Ectodermal cell (in vitro differentiated cells): Measurements from ENCODE around the gene DOK6.

Source experiments
- H3K27ac ChIP-seq: 2 replicates; pipeline ENCODE4 v1.7.0; 2013; ENCODE audit warnings: mild to moderate bottlenecking, low read depth, low read length; ENCODE audit not compliant: insufficient read depth, poor library complexity, severe bottlenecking
- H3K27me3 ChIP-seq: 2 replicates; pipeline ENCODE4 v1.7.0; 2013; ENCODE audit warnings: mild to moderate bottlenecking, low read length; ENCODE audit not compliant: insufficient read depth, control insufficient read depth, poor library complexity, severe bottlenecking
- H3K36me3 ChIP-seq: one replicate; pipeline ENCODE4 v1.7.0; 2013; ENCODE audit warnings: low read length; ENCODE audit not compliant: control insufficient read depth, insufficient read depth
- H3K4me1 ChIP-seq: one replicate; pipeline ENCODE4 v1.7.0; 2013; ENCODE audit warnings: low read length; ENCODE audit not compliant: control insufficient read depth, insufficient read depth
- H3K4me3 ChIP-seq: 2 replicates; pipeline ENCODE4 v1.7.0; 2013; ENCODE audit warnings: low read depth, low read length, control low read depth; ENCODE audit not compliant: insufficient read depth
- H3K9me3 ChIP-seq: 2 replicates; pipeline ENCODE4 v1.7.0; 2013; ENCODE audit warnings: mild to moderate bottlenecking, low read length, moderate library complexity; ENCODE audit not compliant: control insufficient read depth
- WGBS, 2 experiments: methylation state at CpG; one replicate each; pipeline ENCODE4 v1.1.7; 2013; ENCODE audit warnings: missing lambda C conversion rate in 2 of 2; 5-methylcytosine and 5-hydroxymethylcytosine counted together

The DOK6 gene

DNA sequence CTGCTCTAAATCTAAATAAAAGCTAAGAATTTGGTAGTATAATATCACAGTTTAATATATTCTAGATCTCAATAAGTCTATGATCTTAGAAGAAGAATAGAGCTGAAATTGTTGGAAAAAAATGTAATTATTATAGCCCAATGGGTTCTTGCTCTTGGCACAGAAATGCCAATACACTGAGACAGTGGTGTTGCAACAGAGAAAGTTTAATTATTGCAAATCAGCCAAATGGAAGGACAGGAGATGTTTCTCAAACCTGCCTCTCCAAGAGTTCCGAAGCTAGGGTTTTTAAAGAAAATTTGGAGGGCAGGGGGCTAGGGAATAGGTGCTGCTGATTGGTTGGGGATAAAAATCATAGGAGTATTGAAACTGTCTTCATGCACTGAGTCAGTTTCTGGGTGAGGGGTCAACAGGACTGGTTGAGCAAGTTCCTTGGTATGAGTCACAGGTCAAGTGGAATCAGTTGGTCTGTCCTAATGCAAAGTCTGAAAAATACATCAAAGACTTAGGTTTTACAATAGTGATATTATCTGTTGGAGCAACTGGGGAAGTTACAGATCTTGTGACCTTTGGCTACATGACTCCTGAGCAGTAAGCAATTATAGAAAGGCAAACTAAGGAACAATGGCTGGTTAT, 318.3 kb downstream of the DOK6 start:
- Histone ChIP-seq H3K4me1 (peaks cover 3% of the 10 kb centered on the region), H3K27me3 (no peaks in the 10 kb centered on the region), H3K9me3 (peaks cover 2% of the 10 kb centered on the region), H3K4me3 (no peak overlapping the region), H3K27ac (no peak overlapping the region), H3K36me3 (no peaks in the 10 kb centered on the region)
- WGBS, 2 experiments, result 91 to 93% methylated on average over 1 of the region's 1 CpG

DNA sequence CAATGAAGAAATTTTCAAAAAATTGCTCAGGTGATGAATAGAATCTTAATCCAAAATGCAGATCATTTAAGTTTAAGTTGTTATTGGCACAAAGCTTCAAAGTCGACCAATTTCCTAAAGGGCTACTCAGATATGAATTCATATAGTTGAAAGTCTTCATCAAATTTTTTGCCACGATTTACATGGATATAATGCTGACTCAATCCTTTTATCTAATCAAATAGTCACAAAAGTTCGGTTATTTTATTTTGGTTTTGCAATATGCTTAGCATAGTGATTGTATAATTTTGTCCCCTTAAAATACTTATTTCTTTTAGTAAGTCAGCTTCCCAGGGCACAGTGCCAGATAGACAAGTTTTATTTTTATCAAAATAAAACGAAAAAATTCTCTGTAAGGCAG, 319.7 kb downstream of the DOK6 start:
- no peaks in the 10 kb centered on the region for H3K36me3 ChIP-seq
- peaks cover 2% of the 10 kb centered on the region for H3K9me3 ChIP-seq
- no peaks in the 10 kb centered on the region for H3K27me3 ChIP-seq
- H3K4me1 ChIP-seq, result peaks cover under 1% of the 10 kb centered on the region
- no peak overlapping the region for H3K27ac ChIP-seq
- 97 to 100% methylated on average over 2 of the region's 4 CpGs for WGBS, 2 experiments
- no peak overlapping the region for H3K4me3 ChIP-seq

DNA sequence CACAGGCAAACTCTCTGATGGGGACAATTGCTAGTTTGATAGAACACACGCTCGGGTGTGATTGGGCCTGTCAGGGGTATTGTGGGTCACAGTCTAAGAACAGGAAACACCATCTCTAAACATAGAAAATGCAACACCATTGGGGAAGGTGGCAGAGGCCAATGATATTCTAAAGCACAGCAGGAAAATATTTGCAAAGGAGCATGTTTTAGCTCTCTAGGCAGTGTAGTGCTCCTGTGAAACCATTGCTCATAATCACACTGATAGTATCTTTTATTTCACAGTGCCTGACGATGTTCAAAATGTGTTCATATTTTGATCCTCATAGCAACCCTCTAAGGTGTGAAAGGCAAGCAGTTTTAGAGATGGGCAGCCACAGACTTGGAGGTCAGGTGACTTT, 322.7 kb downstream of the DOK6 start:
- Histone ChIP-seq H3K9me3 (peaks cover 2% of the 10 kb centered on the region), H3K4me3 (no peak overlapping the region), H3K4me1 (no peaks in the 10 kb centered on the region), H3K36me3 (no peaks in the 10 kb centered on the region), H3K27ac (no peak overlapping the region), H3K27me3 (no peaks in the 10 kb centered on the region)
- WGBS, 2 experiments, result 88 to 98% methylated on average over 3 of the region's 3 CpGs

DNA sequence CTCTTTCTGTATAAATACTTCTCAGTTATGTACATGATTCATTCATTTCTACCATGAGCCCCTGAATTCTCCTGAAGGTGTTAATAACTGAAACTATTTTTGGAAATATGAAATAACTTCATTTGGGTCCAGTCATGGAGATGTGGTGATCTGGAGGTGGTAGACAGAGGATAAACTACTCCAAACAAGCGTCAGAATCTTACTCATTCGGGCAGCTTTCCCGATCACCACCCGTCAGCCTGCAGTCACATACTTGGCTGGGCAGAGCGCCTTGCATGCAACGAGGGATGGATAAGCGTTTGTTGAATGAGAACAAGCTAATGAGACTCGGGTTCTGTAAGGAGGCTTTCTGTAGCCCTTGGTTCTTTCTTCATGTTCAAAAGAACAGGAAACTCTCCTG, 324.3 kb downstream of the DOK6 start:
- no peak overlapping the region for H3K27ac ChIP-seq
- no peaks in the 10 kb centered on the region for H3K4me1 ChIP-seq
- no peaks in the 10 kb centered on the region for H3K27me3 ChIP-seq
- H3K36me3 ChIP-seq, result no peaks in the 10 kb centered on the region
- no peaks in the 10 kb centered on the region for H3K9me3 ChIP-seq
- H3K4me3 ChIP-seq, result no peak overlapping the region
- 94 to 97% methylated on average over 8 of the region's 8 CpGs for WGBS, 2 experiments

DNA sequence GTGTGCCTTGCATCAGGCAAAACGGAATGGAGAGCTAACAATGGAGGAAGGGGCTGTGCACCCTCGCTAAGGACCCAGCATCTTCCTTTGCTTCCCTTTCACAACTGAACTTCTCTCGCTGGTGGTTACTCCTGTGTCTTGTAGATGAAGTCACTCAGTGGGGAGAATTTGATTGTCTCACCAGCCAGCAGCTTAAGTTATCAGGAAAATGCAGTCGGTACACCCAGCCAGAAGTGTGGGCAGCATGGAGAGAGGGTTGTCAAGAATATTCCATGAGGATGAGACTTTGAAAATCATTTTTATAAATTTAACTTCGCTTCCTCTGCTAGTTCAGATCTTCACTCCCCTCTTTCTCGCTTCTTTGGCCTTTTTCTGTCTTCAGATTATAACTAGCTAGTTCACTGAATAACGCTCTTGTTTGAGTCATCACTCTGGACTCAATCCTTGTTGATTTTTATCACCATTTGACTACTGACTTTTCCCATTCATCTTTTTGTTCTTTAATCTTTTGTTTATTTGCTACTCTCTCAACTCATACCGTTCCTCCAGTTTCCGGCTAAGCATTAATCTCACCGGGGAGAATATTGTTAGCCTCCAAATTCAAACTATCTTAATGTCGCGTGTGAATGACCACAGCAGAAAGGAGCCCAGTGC, 325.3 kb downstream of the DOK6 start:
- H3K27me3 ChIP-seq, result no peaks in the 10 kb centered on the region
- WGBS, 2 experiments, result 89 to 90% methylated on average over 12 of the region's 12 CpGs
- no peak overlapping the region for H3K4me3 ChIP-seq
- H3K27ac ChIP-seq, result no peak overlapping the region
- H3K36me3 ChIP-seq, result no peaks in the 10 kb centered on the region
- H3K4me1 ChIP-seq, result no peaks in the 10 kb centered on the region
- H3K9me3 ChIP-seq, result no peaks in the 10 kb centered on the region

DNA sequence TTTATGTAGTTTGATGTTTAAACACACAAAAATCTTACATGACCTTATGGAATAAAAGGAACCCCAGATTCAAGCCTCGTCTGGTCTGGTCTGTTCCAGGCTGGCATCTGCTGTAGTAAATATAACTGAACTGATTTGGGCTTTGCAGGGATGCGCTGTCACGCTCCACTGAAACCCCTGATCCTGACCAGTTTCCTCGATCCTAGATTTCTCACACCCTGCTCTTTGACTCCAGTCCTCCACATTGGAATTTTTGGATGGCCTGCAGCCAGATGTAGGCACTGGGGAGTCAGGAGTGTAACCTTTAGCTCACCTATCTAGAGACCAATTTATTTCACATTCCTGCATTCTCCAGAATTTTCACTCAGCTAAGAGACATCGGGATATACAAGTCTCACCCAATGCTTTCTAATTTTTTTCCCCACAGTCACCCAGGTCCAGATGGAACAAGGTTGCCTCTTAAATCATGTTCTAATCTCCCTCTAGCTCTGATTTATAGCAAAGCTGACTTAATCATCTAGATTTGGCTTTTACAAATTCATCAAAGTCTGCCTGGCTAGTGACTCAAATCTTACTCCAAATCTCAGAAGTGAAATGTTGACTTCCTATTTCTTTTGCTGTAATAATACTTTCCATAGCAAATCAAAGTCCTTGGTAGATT, 327.4 kb downstream of the DOK6 start:
- H3K4me1 ChIP-seq, result no peaks in the 10 kb centered on the region

DNA sequence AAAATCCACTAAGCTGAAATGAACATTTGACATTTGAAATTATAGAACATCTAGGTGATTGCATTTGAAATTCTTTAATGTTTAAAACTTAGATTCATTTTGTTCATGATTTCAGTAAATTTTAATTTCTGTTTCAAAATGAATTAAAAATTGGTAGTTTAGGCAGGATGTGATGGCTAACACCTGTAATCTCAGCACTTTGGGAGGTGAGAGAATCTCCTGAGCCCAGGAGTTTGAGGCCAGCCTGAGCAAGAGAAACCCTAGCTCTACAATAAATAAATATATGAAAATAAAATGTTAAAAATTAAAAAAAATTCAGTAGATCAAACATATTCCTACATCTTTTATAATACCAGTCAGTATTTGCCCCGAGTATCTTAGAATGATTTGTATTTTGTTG, 330.0 kb downstream of the DOK6 start:
- H3K4me1 ChIP-seq, result no peaks in the 10 kb centered on the region
- no peaks in the 10 kb centered on the region for H3K27me3 ChIP-seq
- no CpG with 5 or more reads among the region's 1 CpG for WGBS, 2 experiments
- no peaks in the 10 kb centered on the region for H3K9me3 ChIP-seq
- H3K36me3 ChIP-seq, result no peaks in the 10 kb centered on the region
- H3K4me3 ChIP-seq, result no peak overlapping the region
- no peak overlapping the region for H3K27ac ChIP-seq

More for the DNA sequence above, 327.4 kb downstream of the DOK6 start:
- Histone ChIP-seq H3K27me3 (no peaks in the 10 kb centered on the region), H3K9me3 (no peaks in the 10 kb centered on the region), H3K4me3 (no peak overlapping the region), H3K27ac (no peak overlapping the region), H3K36me3 (no peaks in the 10 kb centered on the region)
- 91 to 95% methylated on average over 5 of the region's 5 CpGs for WGBS, 2 experiments

DNA sequence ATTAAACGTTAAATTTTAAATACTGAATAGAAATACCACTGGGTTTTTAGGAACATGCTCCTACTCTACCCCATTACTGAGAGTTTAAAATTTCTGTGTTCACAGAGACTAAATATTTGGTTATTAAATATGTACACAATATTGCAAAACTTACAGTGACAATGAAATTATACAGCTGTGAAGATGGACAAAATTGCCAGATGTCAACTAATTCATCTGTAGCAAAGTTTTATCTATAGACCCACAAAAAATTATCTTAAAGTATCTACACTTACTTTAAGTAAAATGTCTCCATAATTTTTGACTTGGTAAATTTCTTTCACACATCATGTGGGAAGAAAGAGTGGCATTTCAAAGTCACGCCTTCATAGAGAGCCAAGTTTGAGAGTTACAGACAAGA, 333.8 kb downstream of the DOK6 start:
- WGBS, 2 experiments, result 89 to 100% methylated on average over 1 of the region's 2 CpGs
- no peaks in the 10 kb centered on the region for H3K36me3 ChIP-seq
- H3K4me3 ChIP-seq, result no peak overlapping the region
- peaks cover 4% of the 10 kb centered on the region for H3K4me1 ChIP-seq
- no peaks in the 10 kb centered on the region for H3K27me3 ChIP-seq
- H3K27ac ChIP-seq, result no peak overlapping the region
- no peaks in the 10 kb centered on the region for H3K9me3 ChIP-seq

DNA sequence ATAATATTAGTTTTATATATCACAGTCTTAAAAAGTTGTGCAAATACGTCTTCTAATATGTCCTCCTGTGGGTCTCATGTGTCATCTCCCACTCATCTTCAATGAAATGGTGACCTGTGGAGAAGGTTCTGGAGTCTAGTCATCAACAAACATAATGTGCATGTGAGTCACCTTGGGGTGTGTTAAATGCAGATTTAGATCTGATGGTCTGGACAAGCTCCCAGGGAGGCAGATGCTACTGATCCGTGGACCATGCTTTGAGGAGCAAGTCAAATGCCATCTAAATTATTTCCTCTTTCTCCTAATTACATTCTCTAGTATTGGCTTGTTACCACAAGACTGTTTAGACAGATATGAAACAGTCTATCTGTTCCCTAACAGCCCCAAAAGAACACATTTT, 336.0 kb downstream of the DOK6 start:
- H3K27ac ChIP-seq, result no peak overlapping the region
- H3K4me3 ChIP-seq, result no peak overlapping the region
- no peaks in the 10 kb centered on the region for H3K9me3 ChIP-seq
- 92 to 96% methylated on average over 2 of the region's 2 CpGs for WGBS, 2 experiments
- H3K4me1 ChIP-seq, result peaks cover 4% of the 10 kb centered on the region
- H3K36me3 ChIP-seq, result no peaks in the 10 kb centered on the region
- no peaks in the 10 kb centered on the region for H3K27me3 ChIP-seq

DNA sequence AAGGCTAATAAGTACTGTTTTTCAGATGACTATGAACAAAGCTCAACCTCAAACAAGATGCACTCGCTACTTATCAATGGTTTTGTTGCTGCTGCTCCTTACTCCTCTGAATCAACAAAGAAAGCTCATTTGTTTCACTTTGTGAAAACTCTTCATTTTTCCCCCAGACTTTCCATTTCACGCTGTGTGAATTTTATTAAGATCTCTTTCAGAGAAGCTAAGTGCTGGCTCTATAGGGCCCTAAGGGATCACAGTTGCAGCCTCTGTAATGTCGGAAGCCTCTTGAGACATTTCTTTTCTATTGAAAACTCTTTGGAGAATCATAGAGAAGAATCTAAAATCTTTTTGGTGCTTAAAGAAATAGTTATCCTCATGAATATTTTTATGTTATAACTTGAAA, 337.2 kb downstream of the DOK6 start:
- 85 to 86% methylated on average over 3 of the region's 3 CpGs for WGBS, 2 experiments
- H3K4me1 ChIP-seq, result peaks cover 4% of the 10 kb centered on the region
- H3K27me3 ChIP-seq, result no peaks in the 10 kb centered on the region
- no peaks in the 10 kb centered on the region for H3K36me3 ChIP-seq
- no peak overlapping the region for H3K4me3 ChIP-seq
- H3K9me3 ChIP-seq, result no peaks in the 10 kb centered on the region
- H3K27ac ChIP-seq, result no peak overlapping the region
